ENCODE results near the gene NEUROD4. TPM values are rescaled to one million over a fixed set of nuclear protein-coding genes. Genes with fewer than 3 reads are reported as not detected.

The NEUROD4 gene
- total and polyA plus RNA-seq, 2 experiments from 2014 or later, result 0.07 to 0.13 TPM

DNA sequence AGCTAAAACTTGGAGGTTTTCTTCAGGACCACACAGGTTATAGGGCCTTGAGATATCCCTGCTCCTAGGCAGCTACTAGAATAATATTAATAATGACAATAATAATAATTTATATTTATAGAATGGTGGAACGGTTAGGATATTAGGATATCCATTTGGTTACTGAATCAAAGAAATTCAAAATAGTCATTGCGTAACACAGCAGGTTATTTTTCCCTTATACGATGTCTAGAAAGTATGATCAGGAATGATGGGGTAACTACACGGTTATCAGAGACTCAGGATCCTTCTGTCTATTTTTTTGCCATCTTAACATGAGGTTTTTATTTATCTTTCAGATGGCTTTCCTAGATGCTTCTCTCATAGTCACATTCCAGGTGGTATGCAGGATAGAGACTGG lies 39.0 kb downstream of the NEUROD4 start:
- no peaks in the 10 kb centered on the region for H3K36me3 ChIP-seq (ENCODE audit: insufficient read depth)
- no peaks in the 10 kb centered on the region for H3K9me3 Mint-ChIP-seq
- no peak overlapping the region for H3K4me3 ChIP-seq
- no peak for TF ChIP-seq EZH2phosphoT487 (IDR thresholded peaks at IDR 0.05; ENCODE audit: unreplicated experiment)
- no peak for TF ChIP-seq STAT1 (IDR thresholded peaks at IDR 0.05; ENCODE audit: unreplicated experiment)
- TF ChIP-seq, protein P1, sequence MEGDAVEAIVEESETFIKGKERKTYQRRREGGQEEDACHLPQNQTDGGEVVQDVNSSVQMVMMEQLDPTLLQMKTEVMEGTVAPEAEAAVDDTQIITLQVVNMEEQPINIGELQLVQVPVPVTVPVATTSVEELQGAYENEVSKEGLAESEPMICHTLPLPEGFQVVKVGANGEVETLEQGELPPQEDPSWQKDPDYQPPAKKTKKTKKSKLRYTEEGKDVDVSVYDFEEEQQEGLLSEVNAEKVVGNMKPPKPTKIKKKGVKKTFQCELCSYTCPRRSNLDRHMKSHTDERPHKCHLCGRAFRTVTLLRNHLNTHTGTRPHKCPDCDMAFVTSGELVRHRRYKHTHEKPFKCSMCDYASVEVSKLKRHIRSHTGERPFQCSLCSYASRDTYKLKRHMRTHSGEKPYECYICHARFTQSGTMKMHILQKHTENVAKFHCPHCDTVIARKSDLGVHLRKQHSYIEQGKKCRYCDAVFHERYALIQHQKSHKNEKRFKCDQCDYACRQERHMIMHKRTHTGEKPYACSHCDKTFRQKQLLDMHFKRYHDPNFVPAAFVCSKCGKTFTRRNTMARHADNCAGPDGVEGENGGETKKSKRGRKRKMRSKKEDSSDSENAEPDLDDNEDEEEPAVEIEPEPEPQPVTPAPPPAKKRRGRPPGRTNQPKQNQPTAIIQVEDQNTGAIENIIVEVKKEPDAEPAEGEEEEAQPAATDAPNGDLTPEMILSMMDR (conservative IDR thresholded peaks at IDR 0.05; ENCODE audit: low read depth in 2 of 2), result no peak
- TF ChIP-seq ZNF331 (CRISPR knock-in tag; IDR thresholded peaks at IDR 0.05; ENCODE audit: low read depth), result no peak
- TF ChIP-seq CREB1 (CRISPR knock-in tag; IDR thresholded peaks at IDR 0.05; ENCODE audit: low read depth), result no peak
- TF ChIP-seq JUNB (IDR thresholded peaks at IDR 0.05; ENCODE audit: unreplicated experiment), result no peak
- TF ChIP-seq, protein P2, sequence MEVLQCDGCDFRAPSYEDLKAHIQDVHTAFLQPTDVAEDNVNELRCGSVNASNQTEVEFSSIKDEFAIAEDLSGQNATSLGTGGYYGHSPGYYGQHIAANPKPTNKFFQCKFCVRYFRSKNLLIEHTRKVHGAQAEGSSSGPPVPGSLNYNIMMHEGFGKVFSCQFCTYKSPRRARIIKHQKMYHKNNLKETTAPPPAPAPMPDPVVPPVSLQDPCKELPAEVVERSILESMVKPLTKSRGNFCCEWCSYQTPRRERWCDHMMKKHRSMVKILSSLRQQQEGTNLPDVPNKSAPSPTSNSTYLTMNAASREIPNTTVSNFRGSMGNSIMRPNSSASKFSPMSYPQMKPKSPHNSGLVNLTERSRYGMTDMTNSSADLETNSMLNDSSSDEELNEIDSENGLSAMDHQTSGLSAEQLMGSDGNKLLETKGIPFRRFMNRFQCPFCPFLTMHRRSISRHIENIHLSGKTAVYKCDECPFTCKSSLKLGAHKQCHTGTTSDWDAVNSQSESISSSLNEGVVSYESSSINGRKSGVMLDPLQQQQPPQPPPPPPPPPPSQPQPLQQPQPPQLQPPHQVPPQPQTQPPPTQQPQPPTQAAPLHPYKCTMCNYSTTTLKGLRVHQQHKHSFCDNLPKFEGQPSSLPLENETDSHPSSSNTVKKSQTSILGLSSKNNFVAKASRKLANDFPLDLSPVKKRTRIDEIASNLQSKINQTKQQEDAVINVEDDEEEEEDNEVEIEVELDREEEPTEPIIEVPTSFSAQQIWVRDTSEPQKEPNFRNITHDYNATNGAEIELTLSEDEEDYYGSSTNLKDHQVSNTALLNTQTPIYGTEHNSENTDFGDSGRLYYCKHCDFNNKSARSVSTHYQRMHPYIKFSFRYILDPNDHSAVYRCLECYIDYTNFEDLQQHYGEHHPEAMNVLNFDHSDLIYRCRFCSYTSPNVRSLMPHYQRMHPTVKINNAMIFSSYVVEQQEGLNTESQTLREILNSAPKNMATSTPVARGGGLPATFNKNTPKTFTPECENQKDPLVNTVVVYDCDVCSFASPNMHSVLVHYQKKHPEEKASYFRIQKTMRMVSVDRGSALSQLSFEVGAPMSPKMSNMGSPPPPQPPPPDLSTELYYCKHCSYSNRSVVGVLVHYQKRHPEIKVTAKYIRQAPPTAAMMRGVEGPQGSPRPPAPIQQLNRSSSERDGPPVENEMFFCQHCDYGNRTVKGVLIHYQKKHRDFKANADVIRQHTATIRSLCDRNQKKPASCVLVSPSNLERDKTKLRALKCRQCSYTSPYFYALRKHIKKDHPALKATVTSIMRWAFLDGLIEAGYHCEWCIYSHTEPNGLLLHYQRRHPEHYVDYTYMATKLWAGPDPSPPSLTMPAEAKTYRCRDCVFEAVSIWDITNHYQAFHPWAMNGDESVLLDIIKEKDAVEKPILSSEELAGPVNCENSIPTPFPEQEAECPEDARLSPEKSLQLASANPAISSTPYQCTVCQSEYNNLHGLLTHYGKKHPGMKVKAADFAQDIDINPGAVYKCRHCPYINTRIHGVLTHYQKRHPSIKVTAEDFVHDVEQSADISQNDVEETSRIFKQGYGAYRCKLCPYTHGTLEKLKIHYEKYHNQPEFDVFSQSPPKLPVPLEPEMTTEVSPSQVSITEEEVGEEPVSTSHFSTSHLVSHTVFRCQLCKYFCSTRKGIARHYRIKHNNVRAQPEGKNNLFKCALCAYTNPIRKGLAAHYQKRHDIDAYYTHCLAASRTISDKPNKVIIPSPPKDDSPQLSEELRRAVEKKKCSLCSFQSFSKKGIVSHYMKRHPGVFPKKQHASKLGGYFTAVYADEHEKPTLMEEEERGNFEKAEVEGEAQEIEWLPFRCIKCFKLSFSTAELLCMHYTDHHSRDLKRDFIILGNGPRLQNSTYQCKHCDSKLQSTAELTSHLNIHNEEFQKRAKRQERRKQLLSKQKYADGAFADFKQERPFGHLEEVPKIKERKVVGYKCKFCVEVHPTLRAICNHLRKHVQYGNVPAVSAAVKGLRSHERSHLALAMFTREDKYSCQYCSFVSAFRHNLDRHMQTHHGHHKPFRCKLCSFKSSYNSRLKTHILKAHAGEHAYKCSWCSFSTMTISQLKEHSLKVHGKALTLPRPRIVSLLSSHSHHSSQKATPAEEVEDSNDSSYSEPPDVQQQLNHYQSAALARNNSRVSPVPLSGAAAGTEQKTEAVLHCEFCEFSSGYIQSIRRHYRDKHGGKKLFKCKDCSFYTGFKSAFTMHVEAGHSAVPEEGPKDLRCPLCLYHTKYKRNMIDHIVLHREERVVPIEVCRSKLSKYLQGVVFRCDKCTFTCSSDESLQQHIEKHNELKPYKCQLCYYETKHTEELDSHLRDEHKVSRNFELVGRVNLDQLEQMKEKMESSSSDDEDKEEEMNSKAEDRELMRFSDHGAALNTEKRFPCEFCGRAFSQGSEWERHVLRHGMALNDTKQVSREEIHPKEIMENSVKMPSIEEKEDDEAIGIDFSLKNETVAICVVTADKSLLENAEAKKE (CRISPR knock-in tag; IDR thresholded peaks at IDR 0.05), result no peak
- TF ChIP-seq, protein P3, sequence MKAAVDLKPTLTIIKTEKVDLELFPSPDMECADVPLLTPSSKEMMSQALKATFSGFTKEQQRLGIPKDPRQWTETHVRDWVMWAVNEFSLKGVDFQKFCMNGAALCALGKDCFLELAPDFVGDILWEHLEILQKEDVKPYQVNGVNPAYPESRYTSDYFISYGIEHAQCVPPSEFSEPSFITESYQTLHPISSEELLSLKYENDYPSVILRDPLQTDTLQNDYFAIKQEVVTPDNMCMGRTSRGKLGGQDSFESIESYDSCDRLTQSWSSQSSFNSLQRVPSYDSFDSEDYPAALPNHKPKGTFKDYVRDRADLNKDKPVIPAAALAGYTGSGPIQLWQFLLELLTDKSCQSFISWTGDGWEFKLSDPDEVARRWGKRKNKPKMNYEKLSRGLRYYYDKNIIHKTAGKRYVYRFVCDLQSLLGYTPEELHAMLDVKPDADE (IDR thresholded peaks at IDR 0.05), result no peak
- TF ChIP-seq, protein P4, sequence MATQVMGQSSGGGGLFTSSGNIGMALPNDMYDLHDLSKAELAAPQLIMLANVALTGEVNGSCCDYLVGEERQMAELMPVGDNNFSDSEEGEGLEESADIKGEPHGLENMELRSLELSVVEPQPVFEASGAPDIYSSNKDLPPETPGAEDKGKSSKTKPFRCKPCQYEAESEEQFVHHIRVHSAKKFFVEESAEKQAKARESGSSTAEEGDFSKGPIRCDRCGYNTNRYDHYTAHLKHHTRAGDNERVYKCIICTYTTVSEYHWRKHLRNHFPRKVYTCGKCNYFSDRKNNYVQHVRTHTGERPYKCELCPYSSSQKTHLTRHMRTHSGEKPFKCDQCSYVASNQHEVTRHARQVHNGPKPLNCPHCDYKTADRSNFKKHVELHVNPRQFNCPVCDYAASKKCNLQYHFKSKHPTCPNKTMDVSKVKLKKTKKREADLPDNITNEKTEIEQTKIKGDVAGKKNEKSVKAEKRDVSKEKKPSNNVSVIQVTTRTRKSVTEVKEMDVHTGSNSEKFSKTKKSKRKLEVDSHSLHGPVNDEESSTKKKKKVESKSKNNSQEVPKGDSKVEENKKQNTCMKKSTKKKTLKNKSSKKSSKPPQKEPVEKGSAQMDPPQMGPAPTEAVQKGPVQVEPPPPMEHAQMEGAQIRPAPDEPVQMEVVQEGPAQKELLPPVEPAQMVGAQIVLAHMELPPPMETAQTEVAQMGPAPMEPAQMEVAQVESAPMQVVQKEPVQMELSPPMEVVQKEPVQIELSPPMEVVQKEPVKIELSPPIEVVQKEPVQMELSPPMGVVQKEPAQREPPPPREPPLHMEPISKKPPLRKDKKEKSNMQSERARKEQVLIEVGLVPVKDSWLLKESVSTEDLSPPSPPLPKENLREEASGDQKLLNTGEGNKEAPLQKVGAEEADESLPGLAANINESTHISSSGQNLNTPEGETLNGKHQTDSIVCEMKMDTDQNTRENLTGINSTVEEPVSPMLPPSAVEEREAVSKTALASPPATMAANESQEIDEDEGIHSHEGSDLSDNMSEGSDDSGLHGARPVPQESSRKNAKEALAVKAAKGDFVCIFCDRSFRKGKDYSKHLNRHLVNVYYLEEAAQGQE (IDR thresholded peaks at IDR 0.05; ENCODE audit: unreplicated experiment), result no peak
- no peak for TF ChIP-seq ZNF114 (CRISPR knock-in tag; IDR thresholded peaks at IDR 0.05)
- TF ChIP-seq POLR2AphosphoS5 (IDR thresholded peaks at IDR 0.05; ENCODE audit: low read depth), result no peak
- no peak for TF ChIP-seq NANOG (IDR thresholded peaks at IDR 0.05; ENCODE audit: borderline replicate concordance)
- H3K4me1 Mint-ChIP-seq, result peaks cover 23% of the 10 kb centered on the region
- H3K27ac Mint-ChIP-seq, result no peak overlapping the region
- no peaks in the 10 kb centered on the region for H3F3A ChIP-seq (replicated peaks; ENCODE audit: low read depth)
- no peaks in the 10 kb centered on the region for H3K27me3 ChIP-seq (ENCODE audit: insufficient read depth)
- H3K27me3 Mint-ChIP-seq (ENCODE audit: insufficient read depth, low read depth, poor library complexity), result no peaks in the 10 kb centered on the region
- H4K20me1 ChIP-seq (replicated peaks; ENCODE audit: insufficient read depth), result no peaks in the 10 kb centered on the region
- H3K4me2 ChIP-seq, result no peak overlapping the region
- ATAC-seq (no peak), DNase-seq (ENCODE audit: low spot score) (no peak)
- no peaks in the 10 kb centered on the region for H3K79me2 ChIP-seq (replicated peaks; ENCODE audit: insufficient read depth)
- no peaks in the 10 kb centered on the region; the same call in 2 of the 3 replicates for H3K36me3 Mint-ChIP-seq (ENCODE audit: low read depth)
- no peak overlapping the region for H3K4me3 Mint-ChIP-seq
- H3K9me2 ChIP-seq (ENCODE audit: insufficient read depth), result no peaks in the 10 kb centered on the region
- no peak overlapping the region for H3K27ac ChIP-seq (ENCODE audit: low read depth)
- H3K4me1 ChIP-seq (ENCODE audit: insufficient read depth), result peaks cover 17% of the 10 kb centered on the region
- H2AFZ ChIP-seq, result no peak overlapping the region
